ENCODE results near the gene MSX2. TPM values are rescaled to one million over a fixed set of nuclear protein-coding genes. Genes with fewer than 3 reads are reported as not detected.

MSX2 gene
- polyA plus RNA-seq, 1 of the 3 experiments (the other 2 are of a cell fraction), result 5.8 TPM

GRCh38 chr5:174777111-174777510, 52.7 kb downstream of the MSX2 start:
- CTCF ChIA-PET, result interaction anchor here (0.9 to 1.7 kb wide), 5 partner anchors 17 to 358 kb away, joined by 3 to 6 read pairs (median 4); no protein-coding TSS in a partner anchor
- no peak for DNase-seq
- Histone ChIP-seq H3K4me3 (ENCODE audit: low read depth in 2 of 2, low read length in 1 of 2) (no peak overlapping the region), H3K9me2 (no peaks in the 10 kb centered on the region), H3K27me3 (ENCODE audit: insufficient read depth) (no peaks in the 10 kb centered on the region; the same call in 1 of the 2 replicates), H3K9ac (no peak overlapping the region), H3K9me3 (no peaks in the 10 kb centered on the region), H2AFZ (ENCODE audit: low read depth) (no peak overlapping the region), H3F3A (replicated peaks; ENCODE audit: insufficient read depth) (no peaks in the 10 kb centered on the region), H3K4me1 (ENCODE audit: control insufficient read depth in 1 of 2, insufficient read depth in 2 of 2, low read depth in 1 of 2, low read length in 1 of 2) (no peaks in the 10 kb centered on the region), H3K36me3 (replicated peaks in 1 of 2; ENCODE audit: control insufficient read depth in 1 of 2, insufficient read depth in 2 of 2, low read length in 1 of 2) (no peaks in the 10 kb centered on the region), H4K20me1 (ENCODE audit: insufficient read depth) (no peaks in the 10 kb centered on the region), H3K27ac (ENCODE audit: low read depth in 2 of 2, low read length in 1 of 2) (no peak overlapping the region), H3K79me2 (ENCODE audit: insufficient read depth) (no peaks in the 10 kb centered on the region), H3K4me2 (no peak overlapping the region)
- TF ChIP-seq FOXM1 (IDR thresholded peaks at IDR 0.05; ENCODE audit: low read depth) (no peak), FOSL2 (IDR thresholded peaks at IDR 0.05; ENCODE audit: borderline replicate concordance, low read depth) (no peak), USF2 (IDR thresholded peaks at IDR 0.05; ENCODE audit: borderline replicate concordance, low read depth, low read length) (no peak), RFX5 (IDR thresholded peaks at IDR 0.05; ENCODE audit: low read length) (no peak), POLR2AphosphoS5 (IDR thresholded peaks at IDR 0.05; ENCODE audit: low read depth, low read length) (no peak), PBX3 (IDR thresholded peaks at IDR 0.05) (no peak), IRF3 (IDR thresholded peaks at IDR 0.05; ENCODE audit: low read depth, low read length) (no peak)
- WGBS (ENCODE audit: low lambda C conversion rate), result 43% methylated on average over 6 of the region's 6 CpGs
- POLR2A ChIA-PET, result no interaction called here

GRCh38 chr5:174777583-174777982, 53.2 kb downstream of the MSX2 start:
- POLR2A ChIA-PET, result no interaction called here
- Histone ChIP-seq H3F3A (replicated peaks; ENCODE audit: insufficient read depth) (no peaks in the 10 kb centered on the region), H3K79me2 (ENCODE audit: insufficient read depth) (no peaks in the 10 kb centered on the region), H3K27ac (ENCODE audit: low read depth in 2 of 2, low read length in 1 of 2) (no peak overlapping the region), H4K20me1 (ENCODE audit: insufficient read depth) (no peaks in the 10 kb centered on the region), H3K4me2 (no peak overlapping the region), H3K9me3 (no peaks in the 10 kb centered on the region), H3K27me3 (ENCODE audit: insufficient read depth) (no peaks in the 10 kb centered on the region; the same call in 1 of the 2 replicates), H3K9me2 (no peaks in the 10 kb centered on the region), H3K4me1 (ENCODE audit: control insufficient read depth in 1 of 2, insufficient read depth in 2 of 2, low read depth in 1 of 2, low read length in 1 of 2) (no peaks in the 10 kb centered on the region), H3K4me3 (ENCODE audit: low read depth in 2 of 2, low read length in 1 of 2) (no peak overlapping the region), H3K9ac (no peak overlapping the region), H2AFZ (ENCODE audit: low read depth) (no peak overlapping the region), H3K36me3 (replicated peaks in 1 of 2; ENCODE audit: control insufficient read depth in 1 of 2, insufficient read depth in 2 of 2, low read length in 1 of 2) (no peaks in the 10 kb centered on the region)
- 44% methylated on average over 2 of the region's 2 CpGs for WGBS (ENCODE audit: low lambda C conversion rate)
- CTCF ChIA-PET, result interaction anchor here (0.8 to 1.8 kb wide), 8 partner anchors 15 to 359 kb away, joined by 3 to 10 read pairs (median 4); no protein-coding TSS in a partner anchor
- no peak for TF ChIP-seq FOXM1 (IDR thresholded peaks at IDR 0.05; ENCODE audit: low read depth)
- TF ChIP-seq GABPA (IDR thresholded peaks at IDR 0.05; ENCODE audit: low read depth), result no peak
- TF ChIP-seq FOSL2 (IDR thresholded peaks at IDR 0.05; ENCODE audit: borderline replicate concordance, low read depth), result no peak
- no peak for TF ChIP-seq RXRA (IDR thresholded peaks at IDR 0.05; ENCODE audit: borderline replicate concordance, low read depth)
- no peak for TF ChIP-seq TCF12 (IDR thresholded peaks at IDR 0.05)
- TF ChIP-seq FOXJ3 (CRISPR knock-in tag; IDR thresholded peaks at IDR 0.05), result no peak
- TF ChIP-seq ZBTB33 (IDR thresholded peaks at IDR 0.05; ENCODE audit: borderline replicate concordance, low read depth), result no peak
- no peak for TF ChIP-seq GATA2 (CRISPR knock-in tag; IDR thresholded peaks at IDR 0.05)
- TF ChIP-seq CHD2 (IDR thresholded peaks at IDR 0.05; ENCODE audit: low read length, partially characterized antibody), result no peak
- TF ChIP-seq RFX5 (IDR thresholded peaks at IDR 0.05; ENCODE audit: low read length), result no peak
- TF ChIP-seq MAX (IDR thresholded peaks at IDR 0.05; ENCODE audit: low read depth), result no peak
- TF ChIP-seq SMC3 (IDR thresholded peaks at IDR 0.05; ENCODE audit: low read depth, low read length), result no peak
- DNase-seq, result no peak

All from SK-N-SH (cell line).